WERI-Rb-1 (cell line): ENCODE results near the gene PKHD1.

Experiments
- DNase-seq: peaks from one replicate; pipeline ENCODE4 v3.0.0-alpha.2; 2020
- H3K27ac ChIP-seq: fragments of 250-450 bp; sonication (Bioruptor Pico); 2 replicates; pipeline ENCODE4 v1.5.1; 2020; ENCODE audit warnings: mild to moderate bottlenecking, moderate library complexity
- H3K27me3 ChIP-seq: fragments of 250-450 bp; sonication (Bioruptor Pico); 2 replicates; pipeline ENCODE4 v1.5.1; 2021; ENCODE audit warnings: mild to moderate bottlenecking, low read depth, moderate library complexity; ENCODE audit not compliant: insufficient read depth, severe bottlenecking
- H3K36me3 ChIP-seq: fragments of 250-450 bp; sonication (Bioruptor Pico); 2 replicates; pipeline ENCODE4 v1.5.1; 2020; ENCODE audit warnings: mild to moderate bottlenecking, moderate library complexity
- H3K4me3 ChIP-seq: 2 replicates; pipeline ENCODE4 v1.5.1; 2011; ENCODE audit warnings: low read depth, mild to moderate bottlenecking, control low read depth, low read length
- H3K9me3 ChIP-seq: fragments of 250-450 bp; sonication (Bioruptor Pico); 2 replicates; pipeline ENCODE4 v1.5.1; 2021; ENCODE audit warnings: mild to moderate bottlenecking, moderate library complexity; ENCODE audit not compliant: severe bottlenecking
- TF ChIP-seq, protein P1 (sequence below): IDR thresholded peaks from 2 replicates; pipeline ENCODE4 v1.5.1; 2011; ENCODE audit warnings: low read depth, mild to moderate bottlenecking, control low read depth, inconsistent platforms, low read length

Gene PKHD1

DNA sequence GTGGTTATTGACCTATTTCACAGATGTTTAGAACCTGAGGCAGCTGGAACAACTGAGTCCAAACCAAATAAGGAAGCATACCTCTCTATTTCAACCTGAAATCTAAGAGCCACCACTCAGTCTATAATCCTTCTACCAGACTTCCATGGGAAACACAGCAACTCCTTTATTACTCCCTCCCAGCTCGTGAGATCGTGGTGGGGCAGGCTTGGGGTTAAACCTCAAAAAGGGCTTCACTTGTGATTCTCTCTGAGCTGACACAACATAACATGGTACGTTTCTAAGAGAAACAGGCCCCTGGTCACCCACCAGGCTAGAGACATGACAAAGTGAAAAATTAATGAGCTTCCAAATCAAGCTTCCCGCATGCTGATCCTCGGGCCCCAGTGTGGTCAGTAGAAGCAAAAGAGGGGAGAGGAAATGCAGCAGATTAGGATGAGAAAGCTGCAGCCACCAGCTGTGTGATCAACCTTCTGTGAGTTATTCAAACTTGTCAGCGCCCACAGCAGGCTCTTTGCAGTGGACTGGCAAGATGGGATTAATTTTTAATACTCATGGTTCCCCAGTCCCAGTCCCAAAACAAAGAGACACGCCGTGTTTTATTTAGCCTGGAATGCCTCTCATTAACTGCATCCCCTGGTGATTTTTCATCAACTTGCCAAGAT lies 9.3 kb downstream of the PKHD1 start:
- H3K4me3 ChIP-seq, result peak overlapping the region; percentile 23
- H3K27me3 ChIP-seq, result no peaks in the 10 kb centered on the region
- H3K36me3 ChIP-seq, result no peaks in the 10 kb centered on the region
- no peak overlapping the region for H3K27ac ChIP-seq
- no peaks in the 10 kb centered on the region for H3K9me3 ChIP-seq
- DNase-seq, result peak; percentile 66
- TF ChIP-seq, protein P1, sequence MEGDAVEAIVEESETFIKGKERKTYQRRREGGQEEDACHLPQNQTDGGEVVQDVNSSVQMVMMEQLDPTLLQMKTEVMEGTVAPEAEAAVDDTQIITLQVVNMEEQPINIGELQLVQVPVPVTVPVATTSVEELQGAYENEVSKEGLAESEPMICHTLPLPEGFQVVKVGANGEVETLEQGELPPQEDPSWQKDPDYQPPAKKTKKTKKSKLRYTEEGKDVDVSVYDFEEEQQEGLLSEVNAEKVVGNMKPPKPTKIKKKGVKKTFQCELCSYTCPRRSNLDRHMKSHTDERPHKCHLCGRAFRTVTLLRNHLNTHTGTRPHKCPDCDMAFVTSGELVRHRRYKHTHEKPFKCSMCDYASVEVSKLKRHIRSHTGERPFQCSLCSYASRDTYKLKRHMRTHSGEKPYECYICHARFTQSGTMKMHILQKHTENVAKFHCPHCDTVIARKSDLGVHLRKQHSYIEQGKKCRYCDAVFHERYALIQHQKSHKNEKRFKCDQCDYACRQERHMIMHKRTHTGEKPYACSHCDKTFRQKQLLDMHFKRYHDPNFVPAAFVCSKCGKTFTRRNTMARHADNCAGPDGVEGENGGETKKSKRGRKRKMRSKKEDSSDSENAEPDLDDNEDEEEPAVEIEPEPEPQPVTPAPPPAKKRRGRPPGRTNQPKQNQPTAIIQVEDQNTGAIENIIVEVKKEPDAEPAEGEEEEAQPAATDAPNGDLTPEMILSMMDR, result no peak

DNA sequence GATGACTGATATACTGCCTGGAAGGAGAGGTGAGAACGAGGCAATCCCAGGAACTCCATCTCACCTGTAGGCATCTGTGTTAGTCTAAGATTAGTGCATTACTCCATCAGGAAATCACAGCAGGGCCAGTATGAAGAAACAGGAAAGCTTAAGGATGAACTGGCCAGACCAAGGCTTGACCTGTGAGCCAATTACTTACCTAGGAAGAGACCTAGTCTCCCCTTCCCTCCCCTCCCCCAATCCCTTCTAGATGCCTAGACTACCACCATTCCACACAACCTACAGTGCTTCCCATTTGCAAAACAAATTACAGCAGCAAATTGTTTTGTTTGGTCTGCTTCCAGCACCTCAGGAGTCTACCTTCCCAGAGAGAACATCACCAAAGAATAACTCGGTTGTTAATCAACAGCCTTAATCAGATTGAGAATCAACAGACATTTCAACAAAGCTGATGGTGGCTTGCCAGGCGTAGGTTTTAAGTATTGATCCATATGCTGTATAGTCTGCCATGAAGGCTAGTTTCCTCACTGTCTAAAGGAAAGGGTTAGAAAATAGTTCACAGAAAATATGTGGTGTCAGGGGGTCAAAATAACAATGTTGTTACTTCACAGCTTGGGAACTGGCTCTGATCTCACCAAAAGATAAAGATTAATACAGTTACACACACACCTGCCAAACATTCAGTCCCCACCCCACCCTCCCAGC lies 10.1 kb downstream of the PKHD1 start:
- no peaks in the 10 kb centered on the region for H3K9me3 ChIP-seq
- H3K36me3 ChIP-seq, result no peaks in the 10 kb centered on the region
- H3K27me3 ChIP-seq, result no peaks in the 10 kb centered on the region
- TF ChIP-seq, protein P1, result no peak
- no peak overlapping the region for H3K4me3 ChIP-seq
- no peak overlapping the region for H3K27ac ChIP-seq
- peak; percentile 62 for DNase-seq

DNA sequence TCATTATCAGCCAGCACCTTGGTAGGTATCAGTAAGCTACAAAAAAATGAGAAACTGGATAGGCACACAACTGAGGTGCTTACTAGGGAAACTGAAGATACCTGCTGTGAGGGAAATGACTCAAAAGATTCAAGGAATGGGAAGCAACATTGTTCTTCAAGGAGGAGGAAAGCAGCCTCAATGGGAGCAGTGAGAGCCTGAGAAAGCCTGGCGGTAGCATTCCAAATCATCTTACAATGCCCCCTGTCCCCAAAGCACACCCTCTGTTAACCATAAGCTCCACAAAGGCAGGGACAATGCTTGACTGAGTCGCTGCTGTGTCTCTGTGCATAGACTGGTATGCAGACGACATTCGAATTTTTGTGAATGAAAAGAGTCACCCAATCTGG lies 10.6 kb downstream of the PKHD1 start:
- TF ChIP-seq, protein P1, result no peak
- H3K36me3 ChIP-seq, result no peaks in the 10 kb centered on the region
- H3K27ac ChIP-seq, result no peak overlapping the region
- H3K27me3 ChIP-seq, result no peaks in the 10 kb centered on the region
- DNase-seq, result no peak
- H3K4me3 ChIP-seq, result no peak overlapping the region
- no peaks in the 10 kb centered on the region for H3K9me3 ChIP-seq

DNA sequence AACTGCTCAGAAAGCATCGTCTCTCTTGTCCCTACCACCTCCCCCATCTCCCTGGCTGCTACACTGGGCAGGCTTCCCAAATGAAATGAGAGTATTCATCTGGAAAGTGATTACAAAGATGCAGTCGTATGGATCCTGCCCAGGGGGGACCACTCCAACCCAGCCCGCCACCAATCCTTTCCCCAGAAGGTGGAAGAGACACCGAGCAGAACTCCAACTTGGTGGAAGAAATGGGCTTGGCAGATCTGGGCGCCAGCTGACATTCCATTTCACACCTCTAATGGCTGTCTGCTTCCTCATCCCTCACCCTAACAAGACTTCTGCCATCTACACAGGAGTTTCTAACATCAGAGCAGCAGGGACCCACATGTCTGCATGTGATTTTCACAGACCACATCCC lies 12.7 kb downstream of the PKHD1 start:
- Histone ChIP-seq H3K4me3 (no peak overlapping the region), H3K36me3 (no peaks in the 10 kb centered on the region), H3K27ac (no peak overlapping the region), H3K9me3 (no peaks in the 10 kb centered on the region), H3K27me3 (no peaks in the 10 kb centered on the region)
- TF ChIP-seq, protein P1, result no peak
- DNase-seq, result no peak

DNA sequence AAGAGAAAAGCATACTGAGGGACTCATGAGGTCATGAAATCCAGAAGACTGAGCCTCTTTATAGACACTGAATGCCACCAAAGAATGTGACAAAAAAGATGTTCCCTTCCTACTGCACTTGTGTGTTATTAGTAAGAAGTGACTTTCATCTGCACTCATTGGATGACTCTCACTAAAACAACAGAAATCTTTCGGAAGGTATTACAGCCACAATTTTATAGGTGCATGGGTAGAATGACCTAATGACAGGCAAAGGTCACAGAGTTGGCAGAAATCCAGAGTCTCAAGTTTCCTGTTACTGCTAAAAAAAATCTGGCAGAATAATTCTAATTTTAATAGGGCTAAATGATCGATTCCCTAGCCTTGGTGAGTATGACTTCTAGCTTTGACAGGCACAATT lies 13.3 kb downstream of the PKHD1 start:
- DNase-seq, result no peak
- no peaks in the 10 kb centered on the region for H3K27me3 ChIP-seq
- no peak overlapping the region for H3K4me3 ChIP-seq
- no peak overlapping the region for H3K27ac ChIP-seq
- H3K36me3 ChIP-seq, result no peaks in the 10 kb centered on the region
- TF ChIP-seq, protein P1, result no peak
- H3K9me3 ChIP-seq, result no peaks in the 10 kb centered on the region
